Stimulated activated CD8-positive, alpha-beta memory T cell treated with anti-CD3 and anti-CD28 coated beads, Interleukin-15, amount 100 ng/mL, for 4 hours (primary cell): ENCODE results near the gene MYO18A.

Experiments
- DNase-seq, 2 donors: peaks; one replicate each; pipeline ENCODE4 v3.0.0-alpha.2; 2020; ENCODE audit warnings: low read depth in 2 of 2

Gene MYO18A

GRCh38 chr17:29054835-29055234 is 125.4 kb downstream of the MYO18A start:
- no peak for DNase-seq

- DNase-seq = no peak
These were observed 128.5 kb downstream of the MYO18A start for GRCh38 chr17:29051731-29052130.

GRCh38 chr17:29051194-29051593 is 129.0 kb downstream of the MYO18A start:
- DNase-seq = no peak

- no peak for DNase-seq
These were observed 130.0 kb downstream of the MYO18A start for GRCh38 chr17:29050176-29050575.

GRCh38 chr17:29049541-29050145 is 130.6 kb downstream of the MYO18A start:
- DNase-seq = no peak

- no peak for DNase-seq
These were observed 131.5 kb downstream of the MYO18A start for GRCh38 chr17:29048440-29049368.

GRCh38 chr17:29046473-29046839 is 133.7 kb downstream of the MYO18A start:
- DNase-seq = no peak

- no peak for DNase-seq
These were observed 134.3 kb downstream of the MYO18A start for GRCh38 chr17:29045734-29046472.

GRCh38 chr17:29045026-29045425 is 135.2 kb downstream of the MYO18A start:
- DNase-seq = no peak

GRCh38 chr17:29043539-29044145 is 136.6 kb downstream of the MYO18A start:
- DNase-seq = no peak

- DNase-seq = no peak
These were observed 137.3 kb downstream of the MYO18A start, which contains the start of gene PIPOX for GRCh38 chr17:29042679-29043538. Gene PIPOX, plus strand, starts transcription at chr17:29043141. Its CDS starts 85 bp downstream, at chr17:29043226.

- no peak for DNase-seq
These were observed 138.0 kb downstream of the MYO18A start for GRCh38 chr17:29042026-29042678.

- no peak for DNase-seq
These were observed 138.6 kb downstream of the MYO18A start for GRCh38 chr17:29041571-29041970.

GRCh38 chr17:29041091-29041490 is 139.1 kb downstream of the MYO18A start:
- no peak for DNase-seq

- no peak for DNase-seq
These were observed 140.2 kb downstream of the MYO18A start for GRCh38 chr17:29039764-29040598.

GRCh38 chr17:29038085-29038795 is 142.0 kb downstream of the MYO18A start:
- DNase-seq = no peak

GRCh38 chr17:29037739-29038084 is 142.5 kb downstream of the MYO18A start:
- DNase-seq = no peak

- DNase-seq = no peak
These were observed 143.6 kb downstream of the MYO18A start for GRCh38 chr17:29036584-29036983.

- no peak for DNase-seq
These were observed 145.7 kb downstream of the MYO18A start for GRCh38 chr17:29034510-29034909.
